SK-N-SH (cell line): ENCODE measurements around the gene NEK9. TPM values are rescaled to one million over a fixed set of nuclear protein-coding genes. Genes with fewer than 3 reads are reported as not detected.

Experiments used
- CTCF ChIA-PET: fragments of 300-600, 350-600 bp; formaldehyde crosslinking; extraction: SDS; loops from one replicate; lab custom pipeline; 2021; lab: Yijun Ruan, JAX
- POLR2A ChIA-PET: fragments of 350-600 bp; sonication (Branson Sonifier 250); formaldehyde crosslinking; extraction: SDS; loops from one replicate; lab custom pipeline; 2020; ENCODE audit warnings: antibody characterized with exemption, inconsistent platforms; lab: Yijun Ruan, JAX
- DNase-seq: peaks from one replicate; pipeline ENCODE4 v3.0.0; 2012
- H2AFZ ChIP-seq: fragments of 200-600 bp; sonication (generic); 2 replicates; pipeline ENCODE4 v1.8.1; 2016; ENCODE audit warnings: antibody characterized with exemption, mild to moderate bottlenecking, low read depth
- H3F3A ChIP-seq: fragments of 200-600 bp; sonication (generic); replicated peaks from 2 replicates; pipeline ENCODE3; 2016; ENCODE audit warnings: antibody characterized with exemption, mild to moderate bottlenecking; ENCODE audit not compliant: insufficient read depth
- H3K27ac ChIP-seq, 2 experiments: fragments of 200-500 bp in 1 of 2; fragments of 200-600 bp in 1 of 2; sonication (Bioruptor generic) in 1 of 2; sonication (generic), shearing (Covaris generic) in 1 of 2; 2 replicates each; pipeline versions ENCODE4 v1.5.1 to v1.6.1; 2014 to 2016; ENCODE audit warnings: low read depth in 2 of 2, inconsistent platforms in 1 of 2, low read length in 1 of 2, mild to moderate bottlenecking in 1 of 2, mixed read lengths in 1 of 2
- H3K27me3 ChIP-seq: fragments of 200-600 bp; sonication (generic), shearing (Covaris generic); 2 replicates; pipeline ENCODE4 v1.6.1; 2016; ENCODE audit warnings: mixed run types; ENCODE audit not compliant: insufficient read depth
- H3K36me3 ChIP-seq, 2 experiments: fragments of 200-500 bp in 1 of 2; fragments of 200-600 bp in 1 of 2; sonication (Bioruptor generic) in 1 of 2; sonication (generic) in 1 of 2; replicated peaks in 1 of 2; 2 replicates each; pipeline versions ENCODE3 to v1.5.1; 2014 to 2016; ENCODE audit warnings: low read length in 1 of 2, mild to moderate bottlenecking in 1 of 2; ENCODE audit not compliant: insufficient read depth in 2 of 2, control insufficient read depth in 1 of 2
- H3K4me1 ChIP-seq, 2 experiments: fragments of 200-500 bp in 1 of 2; fragments of 200-600 bp in 1 of 2; sonication (Bioruptor generic) in 1 of 2; sonication (generic), shearing (Covaris generic) in 1 of 2; 2 replicates each; pipeline versions ENCODE4 v1.5.1 to v1.6.1; 2014 to 2016; ENCODE audit warnings: low read depth in 1 of 2, low read length in 1 of 2, mixed run types in 1 of 2; ENCODE audit not compliant: insufficient read depth in 2 of 2, control insufficient read depth in 1 of 2
- H3K4me2 ChIP-seq: fragments of 200-600 bp; sonication (generic), shearing (Covaris generic); 2 replicates; pipeline ENCODE4 v1.6.1; 2017; ENCODE audit warnings: mixed run types
- H3K4me3 ChIP-seq, 2 experiments: fragments of 200-500 bp in 1 of 2; fragments of 200-600 bp in 1 of 2; sonication (Bioruptor generic) in 1 of 2; sonication (generic), shearing (Covaris generic) in 1 of 2; 2 replicates each; pipeline versions ENCODE4 v1.5.1 to v1.8.1; 2014 to 2016; ENCODE audit warnings: low read depth in 2 of 2, inconsistent platforms in 1 of 2, low read length in 1 of 2, mild to moderate bottlenecking in 1 of 2, mixed read lengths in 1 of 2, moderate library complexity in 1 of 2
- H3K79me2 ChIP-seq: fragments of 200-600 bp; sonication (generic); 2 replicates; pipeline ENCODE4 v1.8.1; 2017; ENCODE audit warnings: mild to moderate bottlenecking; ENCODE audit not compliant: insufficient read depth
- H3K9ac ChIP-seq: fragments of 200-600 bp; sonication (generic); 2 replicates; pipeline ENCODE4 v1.6.1; 2017; ENCODE audit warnings: mixed run types
- H3K9me2 ChIP-seq: fragments of 200-600 bp; sonication (generic); 2 replicates; pipeline ENCODE4 v1.6.1; 2017; ENCODE audit warnings: mixed run types
- H3K9me3 ChIP-seq: fragments of 200-600 bp; sonication (generic); 2 replicates; pipeline ENCODE4 v1.6.1; 2017; ENCODE audit warnings: mixed run types, mild to moderate bottlenecking, moderate library complexity
- H4K20me1 ChIP-seq: fragments of 200-600 bp; sonication (generic); 2 replicates; pipeline ENCODE4 v1.6.1; 2017; ENCODE audit warnings: mild to moderate bottlenecking, mixed run types; ENCODE audit not compliant: insufficient read depth
- CHD2 ChIP-seq: fragments of 150-350 bp; IDR thresholded peaks from 2 replicates; pipeline ENCODE4 v1.6.1; 2018; ENCODE audit warnings: low read length; ENCODE audit not compliant: partially characterized antibody
- ELF1 ChIP-seq: IDR thresholded peaks from 2 replicates; pipeline ENCODE4 v1.4.0; 2012
- EZH2phosphoT487 ChIP-seq: fragments of 200-600 bp; sonication (generic); IDR thresholded peaks from 2 replicates; pipeline ENCODE4 v1.6.1; 2017; ENCODE audit warnings: low read depth, mixed run types, mild to moderate bottlenecking, antibody characterized with exemption, moderate library complexity, borderline replicate concordance
- GATA2 ChIP-seq: sonication (generic); formaldehyde crosslinking; IDR thresholded peaks from 2 replicates; pipeline ENCODE4 v1.5.0; 2020; ENCODE audit warnings: mild to moderate bottlenecking, missing genetic modification reagents
- MAX ChIP-seq: IDR thresholded peaks from 2 replicates; pipeline ENCODE4 v1.4.0; 2012; ENCODE audit warnings: low read depth
- NFIC ChIP-seq: IDR thresholded peaks from 2 replicates; pipeline ENCODE4 v1.4.0; 2012; ENCODE audit warnings: borderline replicate concordance
- NRF1 ChIP-seq: IDR thresholded peaks from 2 replicates; pipeline ENCODE4 v1.6.1; 2012; ENCODE audit warnings: low read depth, mild to moderate bottlenecking, low read length
- PBX3 ChIP-seq: IDR thresholded peaks from 2 replicates; pipeline ENCODE4; 2012
- POLR2AphosphoS5 ChIP-seq: IDR thresholded peaks from 2 replicates; pipeline ENCODE4 v1.6.1; 2012; ENCODE audit warnings: low read depth, low read length
- RAD21 ChIP-seq: IDR thresholded peaks from 2 replicates; pipeline ENCODE4 v1.6.1; 2012; ENCODE audit warnings: mild to moderate bottlenecking, low read length
- RCOR1 ChIP-seq: fragments of 150-350 bp; IDR thresholded peaks from 2 replicates; pipeline ENCODE4 v1.6.1; 2017; ENCODE audit warnings: antibody characterized with exemption, low read length
- RFX5 ChIP-seq: IDR thresholded peaks from 2 replicates; pipeline ENCODE4 v1.6.1; 2012; ENCODE audit warnings: mild to moderate bottlenecking, improper control_type of control experiment, low read length
- SIN3A ChIP-seq: IDR thresholded peaks from 2 replicates; pipeline ENCODE4 v1.6.1; 2012; ENCODE audit warnings: low read depth, mild to moderate bottlenecking, low read length, moderate library complexity, borderline replicate concordance
- TAF1 ChIP-seq: IDR thresholded peaks from 2 replicates; pipeline ENCODE4 v1.6.1; 2012; ENCODE audit warnings: low read depth, mild to moderate bottlenecking, low read length, moderate library complexity, borderline replicate concordance
- TEAD4 ChIP-seq: IDR thresholded peaks from 2 replicates; pipeline ENCODE4 v1.4.0; 2012; ENCODE audit warnings: mild to moderate bottlenecking, borderline replicate concordance; ENCODE audit not compliant: insufficient read depth
- YY1 ChIP-seq: IDR thresholded peaks from 2 replicates; pipeline ENCODE4 v1.4.0; 2012; ENCODE audit warnings: low read depth, mild to moderate bottlenecking
- WGBS: methylation state at CpG from one replicate; pipeline ENCODE4 v1.1.6; 2017; ENCODE audit warnings: low lambda C conversion rate; 5-methylcytosine and 5-hydroxymethylcytosine counted together
- polyA plus RNA-seq, 3 experiments: library from polyadenylated mRNA; depleted of rRNA; stranded (reverse); fragments of >200 nt; gene quantifications; 2 replicates each; pipeline ENCODE4 v1.2.3, GENCODE V29; 2012
- TF ChIP-seq, protein P1 (sequence below): IDR thresholded peaks from 2 replicates; pipeline ENCODE4 v1.4.0; 2012; ENCODE audit warnings: low read depth, borderline replicate concordance

NEK9 gene
- polyA plus RNA-seq, 1 of the 3 experiments (the other 2 are of a cell fraction), result 48.1 TPM

DNA sequence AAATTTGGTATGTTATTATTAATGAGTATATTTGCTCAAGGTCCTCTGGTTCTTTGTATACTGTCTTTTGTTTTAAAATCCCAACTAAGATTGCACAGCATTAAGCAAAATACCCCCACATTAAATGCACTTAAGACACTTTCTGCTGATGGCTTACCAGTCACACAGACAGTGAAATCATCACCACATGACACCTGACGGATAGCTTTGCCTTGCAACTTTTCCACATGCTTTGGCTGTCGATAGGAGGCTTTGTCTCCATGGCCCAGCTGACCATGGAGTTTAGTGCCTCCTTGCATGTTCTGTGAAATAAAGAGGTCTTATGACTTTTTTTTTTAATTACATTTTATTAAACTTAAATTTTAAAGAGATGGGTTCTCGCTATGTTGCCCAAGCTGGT is 19.7 kb downstream of the NEK9 start (continued):
- TF ChIP-seq POLR2AphosphoS5, result no peak
- TF ChIP-seq, protein P1, sequence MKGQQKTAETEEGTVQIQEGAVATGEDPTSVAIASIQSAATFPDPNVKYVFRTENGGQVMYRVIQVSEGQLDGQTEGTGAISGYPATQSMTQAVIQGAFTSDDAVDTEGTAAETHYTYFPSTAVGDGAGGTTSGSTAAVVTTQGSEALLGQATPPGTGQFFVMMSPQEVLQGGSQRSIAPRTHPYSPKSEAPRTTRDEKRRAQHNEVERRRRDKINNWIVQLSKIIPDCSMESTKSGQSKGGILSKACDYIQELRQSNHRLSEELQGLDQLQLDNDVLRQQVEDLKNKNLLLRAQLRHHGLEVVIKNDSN, result no peak
- no peak for TF ChIP-seq CHD2
- TF ChIP-seq, all 33 proteins: peak for 0

- Histone ChIP-seq H3K9me2 (no peaks in the 10 kb centered on the region), H3K36me3 (peaks cover 47 to 68% of the 10 kb centered on the region in 2 experiments), H3K9me3 (no peaks in the 10 kb centered on the region), H4K20me1 (no peaks in the 10 kb centered on the region), H3K27ac (no peak overlapping the region), H3F3A (no peaks in the 10 kb centered on the region), H3K4me2 (no peak overlapping the region), H3K27me3 (no peaks in the 10 kb centered on the region), H3K4me1 (no peaks in the 10 kb centered on the region), H3K9ac (no peak overlapping the region), H3K4me3 (no peak overlapping the region), H2AFZ (no peak overlapping the region), H3K79me2 (no peaks in the 10 kb centered on the region; the same call in 1 of the 2 replicates)
- no peak for DNase-seq
- CTCF ChIA-PET, result interaction anchor here (1.0 to 4.5 kb wide), 4 partner anchors 13 to 240 kb away, joined by 3 to 35 read pairs (median 4); no protein-coding TSS in a partner anchor
- TF ChIP-seq RFX5, result no peak
- TF ChIP-seq ELF1, result no peak
- TF ChIP-seq NRF1, result no peak
- no peak for TF ChIP-seq YY1
- no peak for TF ChIP-seq NFIC
- 83% methylated on average over 4 of the region's 4 CpGs for WGBS
- POLR2A ChIA-PET, result no interaction called here
Observed at GRCh38 chr14:75101491-75101890, 25.4 kb downstream of the NEK9 start.

- DNase-seq, result no peak
- Histone ChIP-seq H3K9me3 (no peaks in the 10 kb centered on the region), H3K4me2 (no peak overlapping the region), H4K20me1 (no peaks in the 10 kb centered on the region), H3K4me1 (no peaks in the 10 kb centered on the region), H3K9me2 (no peaks in the 10 kb centered on the region), H3K79me2 (no peaks in the 10 kb centered on the region; the same call in 1 of the 2 replicates), H3K27ac (no peak overlapping the region), H3K27me3 (no peaks in the 10 kb centered on the region), H3K4me3 (no peak overlapping the region), H3K36me3 (peaks cover 62 to 68% of the 10 kb centered on the region in 2 experiments), H3K9ac (no peak overlapping the region), H3F3A (no peaks in the 10 kb centered on the region), H2AFZ (no peak overlapping the region)
- no peak for TF ChIP-seq RAD21
- no peak for TF ChIP-seq EZH2phosphoT487
- ChIA-PET POLR2A (no interaction called here), CTCF (interaction anchor here (4.5 kb wide), 1 partner anchor 10 kb away, joined by 35 read pairs; no protein-coding TSS in a partner anchor)
- WGBS, result 100% methylated on average over 1 of the region's 1 CpG
Observed at GRCh38 chr14:75098682-75099081, 28.2 kb downstream of the NEK9 start.

DNA sequence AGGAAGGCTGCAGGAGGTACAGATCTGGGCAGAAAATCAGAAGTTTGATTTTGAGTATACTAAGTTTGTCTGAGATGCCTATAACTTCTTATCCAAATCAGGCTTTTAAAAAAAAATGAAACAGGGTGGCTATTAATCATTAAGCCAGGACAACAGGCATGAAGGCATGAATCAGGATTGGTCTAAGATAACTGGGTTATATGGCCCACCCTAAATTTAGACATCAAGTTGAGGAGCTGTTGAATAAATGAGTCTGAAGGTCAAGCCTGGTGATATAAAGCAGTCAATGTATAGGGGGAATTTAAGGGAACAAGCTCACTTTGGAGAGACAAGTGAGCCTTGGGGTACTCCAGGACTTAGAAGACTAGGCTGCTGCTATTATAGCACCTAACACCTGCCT is 28.6 kb downstream of the NEK9 start:
- Histone ChIP-seq H3K4me3 (no peak overlapping the region), H3K9me2 (no peaks in the 10 kb centered on the region), H3K27me3 (no peaks in the 10 kb centered on the region), H3F3A (no peaks in the 10 kb centered on the region), H3K4me2 (no peak overlapping the region), H3K9ac (no peak overlapping the region), H3K9me3 (no peaks in the 10 kb centered on the region), H3K4me1 (no peaks in the 10 kb centered on the region), H2AFZ (no peak overlapping the region), H3K79me2 (no peaks in the 10 kb centered on the region; the same call in 1 of the 2 replicates), H3K27ac (no peak overlapping the region), H3K36me3 (peaks cover 57 to 67% of the 10 kb centered on the region in 2 experiments), H4K20me1 (no peaks in the 10 kb centered on the region)
- TF ChIP-seq MAX, result no peak
- TF ChIP-seq TEAD4, result no peak
- no peak for TF ChIP-seq RCOR1
- TF ChIP-seq SIN3A, result no peak
- no peak for TF ChIP-seq GATA2 (CRISPR knock-in tag)
- TF ChIP-seq PBX3, result no peak
- TF ChIP-seq EZH2phosphoT487, result no peak
- TF ChIP-seq TAF1, result no peak
- TF ChIP-seq ELF1, result no peak
- no peak for TF ChIP-seq NFIC
- no peak for TF ChIP-seq YY1
- no peak for DNase-seq
- ChIA-PET POLR2A (no interaction called here), CTCF (interaction anchor here (4.5 kb wide), 1 partner anchor 10 kb away, joined by 35 read pairs; no protein-coding TSS in a partner anchor)
